H1 (cell line): ENCODE results near the gene SESN2. TPM values are rescaled to one million over a fixed set of nuclear protein-coding genes. Genes with fewer than 3 reads are reported as not detected.

Experiments used
- EP300 ChIP-seq, 2 experiments: IDR thresholded peaks; 1 replicate in 1 of 2; 2 replicates in 1 of 2; pipeline ENCODE4 v1.6.1; 2011 to 2012; ENCODE audit warnings: low read depth in 2 of 2, low read length in 2 of 2, mild to moderate bottlenecking in 2 of 2, borderline replicate concordance in 1 of 2, inconsistent platforms in 1 of 2, moderate library complexity in 1 of 2
- POLR2AphosphoS5 ChIP-seq: IDR thresholded peaks from 2 replicates; pipeline ENCODE4 v1.6.1; 2011; ENCODE audit warnings: low read depth, low read length
- SP4 ChIP-seq: IDR thresholded peaks from 2 replicates; pipeline ENCODE4 v1.6.1; 2012; ENCODE audit warnings: low read length, inconsistent platforms
- TAF1 ChIP-seq: IDR thresholded peaks from 2 replicates; pipeline ENCODE4 v1.6.1; 2011; ENCODE audit warnings: mild to moderate bottlenecking, low read depth, low read length
- polyA plus RNA-seq, 7 experiments: library from polyadenylated mRNA; depleted of rRNA in 3 of 7; stranded (reverse) in 5 of 7; unstranded in 2 of 7; fragments of >200 nt in 5 of 7; fragments of 200-250 nt in 2 of 7; gene quantifications; 1 replicate in 5 of 7; 2 replicates in 1 of 7; 4 replicates in 1 of 7; pipeline versions ENCODE4 v1.2.1 to v1.2.3, GENCODE V29; 2011 to 2013; ENCODE audit warnings: missing spikeins in 2 of 7, mixed read lengths in 2 of 7
- total RNA-seq: library from RNA; stranded (reverse); fragmentation: NEBNext Ultra II Directional; extraction: Animal tissue kit (Norgen Biotek cat#: 25700); gene quantifications from 2 replicates; pipeline ENCODE4 v1.2.1, GENCODE V29; 2021
- TF ChIP-seq, protein P1 (sequence below): fragments of 300-600 bp; sonication (generic); IDR thresholded peaks from 2 replicates; pipeline ENCODE4 v1.7.1; 2012; ENCODE audit warnings: low read length, moderate library complexity, mild to moderate bottlenecking, inconsistent platforms; ENCODE audit not compliant: insufficient replicate concordance

SESN2 gene
- total and polyA plus RNA-seq, 2 of the 8 experiments (the other 6 are each of a cell fraction or from before 2014, with no cell fraction given): 25.1 to 33.0 TPM

DNA sequence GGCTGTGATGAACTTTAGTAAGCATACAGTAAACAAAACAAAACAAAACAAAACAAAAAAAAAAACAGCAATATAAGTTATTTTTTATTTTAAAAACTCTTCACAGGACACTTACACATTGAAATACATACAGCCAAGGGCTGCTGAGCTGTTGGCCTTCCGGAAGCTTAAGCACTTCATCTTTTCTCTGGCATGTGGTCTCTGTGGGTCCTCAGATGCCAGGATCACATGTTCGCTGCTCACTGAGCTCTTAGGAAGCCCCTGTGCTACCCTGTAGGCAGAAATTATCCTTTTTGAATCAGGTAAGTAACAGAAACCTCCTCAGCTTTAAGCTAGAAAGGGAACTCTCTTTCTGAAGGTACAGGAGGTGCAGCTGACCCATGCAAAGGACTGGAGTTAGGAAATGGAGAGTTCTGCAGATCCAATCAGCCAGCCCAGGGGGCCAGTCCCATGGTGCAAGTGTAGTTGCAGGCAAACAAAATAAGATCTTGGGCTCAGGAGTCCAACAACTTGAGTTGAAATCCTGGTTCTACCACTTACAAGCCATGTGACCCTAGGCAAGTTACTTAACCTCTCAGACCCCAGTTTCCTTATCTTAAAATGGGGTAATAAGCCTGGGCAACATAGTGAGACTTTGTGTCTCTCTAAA lies 47.1 kb downstream of the SESN2 start (continued):
- TF ChIP-seq, protein P1, sequence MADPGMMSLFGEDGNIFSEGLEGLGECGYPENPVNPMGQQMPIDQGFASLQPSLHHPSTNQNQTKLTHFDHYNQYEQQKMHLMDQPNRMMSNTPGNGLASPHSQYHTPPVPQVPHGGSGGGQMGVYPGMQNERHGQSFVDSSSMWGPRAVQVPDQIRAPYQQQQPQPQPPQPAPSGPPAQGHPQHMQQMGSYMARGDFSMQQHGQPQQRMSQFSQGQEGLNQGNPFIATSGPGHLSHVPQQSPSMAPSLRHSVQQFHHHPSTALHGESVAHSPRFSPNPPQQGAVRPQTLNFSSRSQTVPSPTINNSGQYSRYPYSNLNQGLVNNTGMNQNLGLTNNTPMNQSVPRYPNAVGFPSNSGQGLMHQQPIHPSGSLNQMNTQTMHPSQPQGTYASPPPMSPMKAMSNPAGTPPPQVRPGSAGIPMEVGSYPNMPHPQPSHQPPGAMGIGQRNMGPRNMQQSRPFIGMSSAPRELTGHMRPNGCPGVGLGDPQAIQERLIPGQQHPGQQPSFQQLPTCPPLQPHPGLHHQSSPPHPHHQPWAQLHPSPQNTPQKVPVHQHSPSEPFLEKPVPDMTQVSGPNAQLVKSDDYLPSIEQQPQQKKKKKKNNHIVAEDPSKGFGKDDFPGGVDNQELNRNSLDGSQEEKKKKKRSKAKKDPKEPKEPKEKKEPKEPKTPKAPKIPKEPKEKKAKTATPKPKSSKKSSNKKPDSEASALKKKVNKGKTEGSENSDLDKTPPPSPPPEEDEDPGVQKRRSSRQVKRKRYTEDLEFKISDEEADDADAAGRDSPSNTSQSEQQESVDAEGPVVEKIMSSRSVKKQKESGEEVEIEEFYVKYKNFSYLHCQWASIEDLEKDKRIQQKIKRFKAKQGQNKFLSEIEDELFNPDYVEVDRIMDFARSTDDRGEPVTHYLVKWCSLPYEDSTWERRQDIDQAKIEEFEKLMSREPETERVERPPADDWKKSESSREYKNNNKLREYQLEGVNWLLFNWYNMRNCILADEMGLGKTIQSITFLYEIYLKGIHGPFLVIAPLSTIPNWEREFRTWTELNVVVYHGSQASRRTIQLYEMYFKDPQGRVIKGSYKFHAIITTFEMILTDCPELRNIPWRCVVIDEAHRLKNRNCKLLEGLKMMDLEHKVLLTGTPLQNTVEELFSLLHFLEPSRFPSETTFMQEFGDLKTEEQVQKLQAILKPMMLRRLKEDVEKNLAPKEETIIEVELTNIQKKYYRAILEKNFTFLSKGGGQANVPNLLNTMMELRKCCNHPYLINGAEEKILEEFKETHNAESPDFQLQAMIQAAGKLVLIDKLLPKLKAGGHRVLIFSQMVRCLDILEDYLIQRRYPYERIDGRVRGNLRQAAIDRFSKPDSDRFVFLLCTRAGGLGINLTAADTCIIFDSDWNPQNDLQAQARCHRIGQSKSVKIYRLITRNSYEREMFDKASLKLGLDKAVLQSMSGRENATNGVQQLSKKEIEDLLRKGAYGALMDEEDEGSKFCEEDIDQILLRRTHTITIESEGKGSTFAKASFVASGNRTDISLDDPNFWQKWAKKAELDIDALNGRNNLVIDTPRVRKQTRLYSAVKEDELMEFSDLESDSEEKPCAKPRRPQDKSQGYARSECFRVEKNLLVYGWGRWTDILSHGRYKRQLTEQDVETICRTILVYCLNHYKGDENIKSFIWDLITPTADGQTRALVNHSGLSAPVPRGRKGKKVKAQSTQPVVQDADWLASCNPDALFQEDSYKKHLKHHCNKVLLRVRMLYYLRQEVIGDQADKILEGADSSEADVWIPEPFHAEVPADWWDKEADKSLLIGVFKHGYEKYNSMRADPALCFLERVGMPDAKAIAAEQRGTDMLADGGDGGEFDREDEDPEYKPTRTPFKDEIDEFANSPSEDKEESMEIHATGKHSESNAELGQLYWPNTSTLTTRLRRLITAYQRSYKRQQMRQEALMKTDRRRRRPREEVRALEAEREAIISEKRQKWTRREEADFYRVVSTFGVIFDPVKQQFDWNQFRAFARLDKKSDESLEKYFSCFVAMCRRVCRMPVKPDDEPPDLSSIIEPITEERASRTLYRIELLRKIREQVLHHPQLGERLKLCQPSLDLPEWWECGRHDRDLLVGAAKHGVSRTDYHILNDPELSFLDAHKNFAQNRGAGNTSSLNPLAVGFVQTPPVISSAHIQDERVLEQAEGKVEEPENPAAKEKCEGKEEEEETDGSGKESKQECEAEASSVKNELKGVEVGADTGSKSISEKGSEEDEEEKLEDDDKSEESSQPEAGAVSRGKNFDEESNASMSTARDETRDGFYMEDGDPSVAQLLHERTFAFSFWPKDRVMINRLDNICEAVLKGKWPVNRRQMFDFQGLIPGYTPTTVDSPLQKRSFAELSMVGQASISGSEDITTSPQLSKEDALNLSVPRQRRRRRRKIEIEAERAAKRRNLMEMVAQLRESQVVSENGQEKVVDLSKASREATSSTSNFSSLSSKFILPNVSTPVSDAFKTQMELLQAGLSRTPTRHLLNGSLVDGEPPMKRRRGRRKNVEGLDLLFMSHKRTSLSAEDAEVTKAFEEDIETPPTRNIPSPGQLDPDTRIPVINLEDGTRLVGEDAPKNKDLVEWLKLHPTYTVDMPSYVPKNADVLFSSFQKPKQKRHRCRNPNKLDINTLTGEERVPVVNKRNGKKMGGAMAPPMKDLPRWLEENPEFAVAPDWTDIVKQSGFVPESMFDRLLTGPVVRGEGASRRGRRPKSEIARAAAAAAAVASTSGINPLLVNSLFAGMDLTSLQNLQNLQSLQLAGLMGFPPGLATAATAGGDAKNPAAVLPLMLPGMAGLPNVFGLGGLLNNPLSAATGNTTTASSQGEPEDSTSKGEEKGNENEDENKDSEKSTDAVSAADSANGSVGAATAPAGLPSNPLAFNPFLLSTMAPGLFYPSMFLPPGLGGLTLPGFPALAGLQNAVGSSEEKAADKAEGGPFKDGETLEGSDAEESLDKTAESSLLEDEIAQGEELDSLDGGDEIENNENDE: no peak
- TF ChIP-seq EP300 (IDR thresholded peaks at IDR 0.05; ENCODE audit: borderline replicate concordance in 1 of 2, low read depth in 2 of 2, low read length in 2 of 2) (no peak), POLR2AphosphoS5 (no peak), SP4 (no peak), TAF1 (no peak)
